RWPE1 (cell line): ENCODE data around the gene PDZRN3.
"Not testable (repeated sequence)": the region's sequence is repeated elsewhere in the genome, so short reads cannot be mapped to it uniquely, and the experiment has no call there.

Experiments used
- CTCF ChIA-PET: fragments of 350-600 bp; sonication (Branson Sonifier 250); formaldehyde crosslinking; extraction: SDS; loops from one replicate; lab custom pipeline; 2021; lab: Yijun Ruan, JAX
- POLR2A ChIA-PET: fragments of 400-600 bp; formaldehyde crosslinking; extraction: SDS; loops from one replicate; lab custom pipeline; 2020; ENCODE audit warnings: antibody characterized with exemption; ENCODE audit not compliant: low non-redundant PET; lab: Yijun Ruan, JAX
- DNase-seq: peaks from one replicate; pipeline ENCODE4 v3.0.0; 2012; ENCODE audit warnings: low spot score
- H3K27ac ChIP-seq: fragments of 450-650 bp; 2 replicates; pipeline ENCODE4 v1.5.1; 2017
- CTCF ChIP-seq: fragments of 450-650 bp; conservative IDR thresholded peaks from 2 replicates; pipeline ENCODE4 v1.5.1; 2017; ENCODE audit warnings: low read depth, mild to moderate bottlenecking

Gene PDZRN3

GRCh38 chr3:73573204-73573603, 51.5 kb downstream of the PDZRN3 start:
- H3K27ac ChIP-seq, result no peak overlapping the region
- ChIA-PET POLR2A (no interaction called here), CTCF (no interaction called here)
- TF ChIP-seq CTCF, result no peak
- no peak for DNase-seq

- POLR2A ChIA-PET, result no interaction called here
- H3K27ac ChIP-seq, result no peak overlapping the region
- CTCF ChIA-PET, result no interaction called here
- DNase-seq, result peak; percentile 4
- no peak for TF ChIP-seq CTCF
These were observed 52.4 kb downstream of the PDZRN3 start for GRCh38 chr3:73572368-73572767.

GRCh38 chr3:73571238-73571794, 53.4 kb downstream of the PDZRN3 start:
- TF ChIP-seq CTCF, result no peak
- ChIA-PET POLR2A (no interaction called here), CTCF (no interaction called here)
- no peak overlapping the region for H3K27ac ChIP-seq
- DNase-seq, result no peak

DNA sequence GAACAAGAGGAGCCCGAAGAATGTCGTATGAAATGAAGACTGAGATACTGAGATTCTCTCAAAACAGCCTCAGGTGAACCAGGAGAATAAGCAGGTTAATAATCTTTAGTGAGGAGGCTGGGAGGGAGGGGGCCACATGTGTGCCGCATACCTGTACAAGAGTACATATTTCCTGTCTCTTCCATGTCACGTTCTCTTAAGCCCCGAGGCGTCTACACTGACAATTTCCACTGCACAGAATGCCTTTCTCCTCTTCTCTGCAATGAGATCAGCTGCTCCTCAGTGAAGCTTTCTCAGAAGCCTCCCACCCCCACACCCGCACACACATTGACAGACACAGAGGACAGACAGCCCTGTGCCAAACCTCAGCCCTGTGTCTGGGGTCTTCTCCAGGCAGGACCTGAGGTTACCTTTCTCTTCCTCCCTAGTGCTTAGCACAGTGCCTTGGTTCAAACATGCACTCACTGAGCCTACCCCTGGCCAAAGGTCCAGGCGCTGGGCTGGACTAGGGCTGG, 55.4 kb downstream of the PDZRN3 start:
- H3K27ac ChIP-seq, result no peak overlapping the region
- no peak for DNase-seq
- ChIA-PET CTCF (no interaction called here), POLR2A (no interaction called here)
- TF ChIP-seq CTCF, result no peak

GRCh38 chr3:73568371-73568862, 56.3 kb downstream of the PDZRN3 start:
- no peak for TF ChIP-seq CTCF
- no peak overlapping the region for H3K27ac ChIP-seq
- CTCF ChIA-PET, result no interaction called here
- POLR2A ChIA-PET, result no interaction called here
- no peak for DNase-seq

DNA sequence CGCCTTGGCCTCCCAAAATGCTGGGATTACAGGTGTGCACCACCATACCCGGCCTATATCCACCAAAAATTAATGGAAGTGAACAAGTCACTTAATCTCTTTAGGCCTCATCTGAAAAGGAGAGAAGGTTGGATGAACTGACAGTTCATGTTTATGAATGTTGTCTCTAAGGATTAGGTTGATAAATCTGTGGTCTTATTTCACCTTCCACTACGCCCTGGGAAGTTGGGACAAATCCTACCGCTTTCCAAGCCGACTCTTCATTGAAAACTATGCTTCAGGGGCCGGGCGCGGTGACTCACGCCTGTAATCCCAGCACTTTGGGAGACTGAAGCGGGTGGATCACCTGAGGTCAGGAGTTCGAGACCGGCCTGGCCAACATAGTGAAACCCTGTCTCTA, 59.4 kb downstream of the PDZRN3 start:
- POLR2A ChIA-PET, DNase-seq, H3K27ac ChIP-seq, CTCF ChIA-PET: not testable (repeated sequence)

DNA sequence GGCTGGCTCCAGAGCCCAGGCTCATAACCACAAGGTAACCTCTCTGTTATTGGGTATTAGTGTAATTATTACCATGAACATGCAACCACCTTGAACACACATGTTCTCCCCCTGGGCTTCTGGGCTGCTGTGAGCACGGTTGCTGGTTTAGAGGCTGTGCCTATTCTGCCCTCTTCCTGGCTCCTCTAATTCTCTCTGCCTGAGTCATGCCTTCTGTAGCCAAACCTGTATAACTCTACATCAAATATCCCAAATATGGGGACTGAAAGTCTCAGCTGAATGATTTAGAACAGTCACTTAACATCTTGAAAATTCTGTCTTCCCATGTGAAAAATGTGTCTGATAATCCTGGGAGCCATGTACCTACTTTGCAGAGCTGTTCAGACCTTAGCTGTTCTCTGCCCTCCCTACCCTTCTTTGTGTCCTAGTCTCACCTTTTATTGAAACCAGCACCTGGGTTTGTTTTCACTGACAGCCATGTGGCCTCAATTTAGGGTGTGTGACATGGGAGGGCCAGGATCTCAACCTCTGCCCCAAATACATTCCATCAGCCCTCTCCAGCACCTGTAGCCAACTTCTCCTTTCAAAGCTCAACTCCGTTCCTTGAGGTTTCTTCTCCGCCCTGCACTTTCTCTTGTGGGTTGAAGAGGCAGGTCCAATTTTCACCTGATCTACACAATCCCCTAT, 60.7 kb downstream of the PDZRN3 start:
- CTCF ChIA-PET, result no interaction called here
- DNase-seq, result no peak
- POLR2A ChIA-PET, result no interaction called here
- no peak for TF ChIP-seq CTCF
- no peak overlapping the region for H3K27ac ChIP-seq
